HCT116 (cell line): Measurements from ENCODE around the gene IL21. TPM values are rescaled to one million over a fixed set of nuclear protein-coding genes. Genes with fewer than 3 reads are reported as not detected.
A peak's percentile ranks its signal among the peaks of the same experiment; 100 is the strongest.

Source experiments
- ATAC-seq: fragments of 200-7000 bp; cut with Tn5 transposase; 2 replicates; pipeline ENCODE4 v1.9.1; 2020; ENCODE audit warnings: mild to moderate bottlenecking, moderate library complexity
- BruUV-seq: library from RNA; stranded (reverse); fragments of 400-500 nt; replicated peaks from 2 replicates; lab custom pipeline; 2021; lab: Mats Ljungman, UMichigan
- CTCF ChIA-PET: fragments of 300-600 bp; sonication (Branson Sonifier 250); formaldehyde crosslinking; loops from one replicate; lab custom pipeline; 2021; ENCODE audit warnings: antibody characterized with exemption; lab: Charles Lee
- POLR2A ChIA-PET: fragments of 300-600, 350-600 bp; sonication (Branson Sonifier 250); formaldehyde crosslinking; loops from one replicate; lab custom pipeline; 2021; ENCODE audit warnings: antibody characterized with exemption; lab: Charles Lee
- RAD21 ChIA-PET, 2 experiments: fragments of 300-600 bp; sonication (Branson Sonifier 250); formaldehyde crosslinking; loops; one replicate each; lab custom pipeline; 2023; ENCODE audit warnings: low total read pairs in 2 of 2; ENCODE audit not compliant: uncharacterized antibody in 2 of 2, unreplicated experiment in 2 of 2, low non-redundant PET in 1 of 2; lab: Charles Lee
- DNase-seq: peaks from one replicate; pipeline ENCODE4 v3.0.0-alpha.2; 2010; ENCODE audit warnings: low read depth, low spot score
- H2AFZ ChIP-seq: fragments of 200-600 bp; shearing (Covaris generic), sonication (generic); 2 replicates; pipeline ENCODE4 v1.6.1; 2017; ENCODE audit warnings: low read depth, mixed run types, mixed read lengths, antibody characterized with exemption, low read length; ENCODE audit not compliant: poor library complexity, severe bottlenecking
- H3K27ac ChIP-seq: 2 replicates; pipeline ENCODE4 v1.5.1; 2012; ENCODE audit warnings: low read depth, low read length
- H3K27me3 ChIP-seq: fragments of 200-600 bp; sonication (generic); 2 replicates; pipeline ENCODE4 v1.6.1; 2016; ENCODE audit warnings: mixed run types, low read length, mixed read lengths; ENCODE audit not compliant: insufficient read depth
- H3K36me3 ChIP-seq, 2 experiments: fragments of 200-500 bp in 1 of 2; fragments of 200-600 bp in 1 of 2; sonication (Bioruptor generic) in 1 of 2; sonication (generic) in 1 of 2; 2 replicates each; pipeline versions ENCODE4 v1.5.1 to v1.6.1; 2014 to 2016; ENCODE audit warnings: low read length in 2 of 2, inconsistent platforms in 1 of 2, mixed read lengths in 1 of 2, mixed run types in 1 of 2; ENCODE audit not compliant: insufficient read depth in 2 of 2, control insufficient read depth in 1 of 2
- H3K4me1 ChIP-seq, 2 experiments: fragments of 200-600 bp in 1 of 2; sonication (generic) in 1 of 2; 2 replicates each; pipeline versions ENCODE4 v1.5.1 to v1.6.1; 2012 to 2017; ENCODE audit warnings: low read length in 2 of 2, inconsistent platforms in 1 of 2, mild to moderate bottlenecking in 1 of 2, mixed read lengths in 1 of 2, mixed run types in 1 of 2, moderate library complexity in 1 of 2; ENCODE audit not compliant: insufficient read depth in 2 of 2, control insufficient read depth in 1 of 2
- H3K4me2 ChIP-seq: fragments of 200-600 bp; sonication (generic); 2 replicates; pipeline ENCODE4 v1.6.1; 2017; ENCODE audit warnings: mixed run types, low read length, mixed read lengths
- H3K4me3 ChIP-seq, 2 experiments: fragments of 200-600 bp in 1 of 2; sonication (generic) in 1 of 2; replicated peaks in 1 of 2; 2 replicates each; pipeline ENCODE4 v1.5.1; 2011 to 2016; ENCODE audit warnings: low read length in 2 of 2, control low read depth in 1 of 2, low read depth in 1 of 2, mild to moderate bottlenecking in 1 of 2, mixed read lengths in 1 of 2, mixed run types in 1 of 2
- H3K79me2 ChIP-seq: fragments of 200-600 bp; sonication (generic); 2 replicates; pipeline ENCODE4 v1.6.1; 2017; ENCODE audit warnings: mild to moderate bottlenecking, mixed run types, low read length, moderate library complexity, mixed read lengths; ENCODE audit not compliant: insufficient read depth
- H3K9ac ChIP-seq: fragments of 200-600 bp; sonication (generic); 2 replicates; pipeline ENCODE4 v1.6.1; 2016; ENCODE audit warnings: low read length, mixed read lengths
- H3K9me2 ChIP-seq: fragments of 200-600 bp; sonication (generic), shearing (Covaris generic); 2 replicates; pipeline ENCODE4 v1.6.1; 2017; ENCODE audit warnings: mixed run types, mild to moderate bottlenecking, moderate library complexity; ENCODE audit not compliant: insufficient read depth
- H3K9me3 ChIP-seq, 2 experiments: fragments of 200-500 bp in 1 of 2; fragments of 200-600 bp in 1 of 2; sonication (Bioruptor generic) in 1 of 2; sonication (generic) in 1 of 2; 2 replicates each; pipeline ENCODE4 v1.6.1; 2014 to 2017; ENCODE audit warnings: low read length in 2 of 2, mixed read lengths in 2 of 2, inconsistent platforms in 1 of 2, low read depth in 1 of 2, mild to moderate bottlenecking in 1 of 2, mixed run types in 1 of 2, moderate library complexity in 1 of 2; ENCODE audit not compliant: control insufficient read depth in 1 of 2, insufficient read depth in 1 of 2
- H4K20me1 ChIP-seq: fragments of 200-600 bp; sonication (generic), shearing (Covaris generic); 2 replicates; pipeline ENCODE4 v1.6.1; 2017; ENCODE audit warnings: mixed run types, mild to moderate bottlenecking, moderate library complexity; ENCODE audit not compliant: insufficient read depth
- ELF1 ChIP-seq: IDR thresholded peaks from 2 replicates; pipeline ENCODE4 v1.6.1; 2012; ENCODE audit warnings: low read depth, borderline replicate concordance
- EZH2phosphoT487 ChIP-seq: fragments of 200-600 bp; IDR thresholded peaks from 2 replicates; pipeline ENCODE4 v1.6.1; 2018; ENCODE audit warnings: antibody characterized with exemption, borderline replicate concordance
- POLR2A ChIP-seq: IDR thresholded peaks from 2 replicates; pipeline ENCODE4 v1.7.0; 2011; ENCODE audit warnings: borderline replicate concordance; ENCODE audit not compliant: insufficient read depth, insufficient read length; ENCODE audit errors: extremely low read depth
- POLR2AphosphoS5 ChIP-seq: IDR thresholded peaks from 2 replicates; pipeline ENCODE4 v1.6.1; 2011; ENCODE audit warnings: mild to moderate bottlenecking, low read depth, low read length, moderate library complexity
- RAD21 ChIP-seq: IDR thresholded peaks from 2 replicates; pipeline ENCODE4 v1.6.1; 2012; ENCODE audit warnings: low read depth, mild to moderate bottlenecking
- SIN3A ChIP-seq: IDR thresholded peaks from 2 replicates; pipeline ENCODE4 v1.6.1; 2012; ENCODE audit warnings: low read depth
- SRF ChIP-seq: IDR thresholded peaks from 2 replicates; pipeline ENCODE4 v1.6.1; 2012; ENCODE audit warnings: low read depth
- TCF7L2 ChIP-seq: IDR thresholded peaks from 2 replicates; pipeline ENCODE4 v1.7.0; 2011; ENCODE audit warnings: borderline replicate concordance, inconsistent platforms; ENCODE audit not compliant: insufficient read depth, insufficient read length; ENCODE audit errors: extremely low read depth
- intact Hi-C: fragments of 100-400 bp; cut with micrococcal nuclease; formaldehyde crosslinking; loops from 2 replicates; pipeline ENCODE4 v1.10.0; 2022
- total RNA-seq: library from RNA; stranded (reverse); gene quantifications from one replicate; pipeline ENCODE4 v1.2.1, GENCODE V29; 2021; ENCODE audit not compliant: unreplicated experiment
- TF ChIP-seq, protein P1 (sequence below): IDR thresholded peaks from 2 replicates; pipeline ENCODE4 v1.6.1; 2012
- TF ChIP-seq, protein P2 (sequence below), 3 experiments: fragments of 200-600 bp in 1 of 3; sonication (generic) in 1 of 3; IDR thresholded peaks in 2 of 3; conservative IDR thresholded peaks in 1 of 3; 2 replicates each; pipeline ENCODE4 v1.5.1; 2012 to 2017; ENCODE audit warnings: low read depth in 2 of 3, low read length in 2 of 3, antibody characterized with exemption in 1 of 3, borderline replicate concordance in 1 of 3, control low read depth in 1 of 3, mild to moderate bottlenecking in 1 of 3, mixed read lengths in 1 of 3, mixed run types in 1 of 3, moderate library complexity in 1 of 3; ENCODE audit not compliant: insufficient read depth in 1 of 3

IL21 gene
- total RNA-seq, 1 experiment from 2014 or later, result 0.12 TPM

DNA sequence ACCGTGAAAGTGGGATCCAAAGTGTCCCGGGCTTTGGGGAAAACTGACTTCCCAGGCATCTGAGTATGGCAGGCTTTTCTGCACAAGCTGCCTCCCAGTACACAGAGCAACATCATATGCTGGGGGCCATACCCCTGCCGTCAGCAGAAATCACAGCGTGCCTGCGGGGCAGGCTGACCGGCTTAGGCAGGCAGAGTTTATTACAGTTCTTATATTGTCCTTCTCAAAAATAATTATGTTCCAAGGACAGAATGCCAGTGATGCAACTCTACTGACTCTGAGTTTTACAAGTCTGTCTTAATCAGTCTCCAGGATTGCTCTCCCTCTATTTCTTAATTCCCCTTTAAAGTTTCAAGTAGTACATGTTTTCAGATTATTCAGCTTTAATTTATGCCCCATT lies 37.0 kb downstream of the IL21 start:
- Histone ChIP-seq H2AFZ (no peak overlapping the region), H3K27ac (no peak overlapping the region), H3K4me2 (no peak overlapping the region), H3K36me3 (no peaks in the 10 kb centered on the region), H3K4me3 (no peak overlapping the region), H3K79me2 (no peaks in the 10 kb centered on the region), H3K9me3 (no peaks in the 10 kb centered on the region), H3K9ac (no peak overlapping the region), H4K20me1 (no peaks in the 10 kb centered on the region), H3K9me2 (no peaks in the 10 kb centered on the region), H3K27me3 (no peaks in the 10 kb centered on the region), H3K4me1 (no peaks in the 10 kb centered on the region)
- no peak for ATAC-seq
- POLR2A ChIA-PET, result no interaction called here
- DNase-seq, result no peak
- BruUV-seq, result no TSS peak
- intact Hi-C loops, result no loop called here
- TF ChIP-seq POLR2A, result no peak
- no peak for TF ChIP-seq ELF1
- TF ChIP-seq POLR2AphosphoS5, result no peak
- no peak for TF ChIP-seq EZH2phosphoT487
- TF ChIP-seq SIN3A, result no peak
- TF ChIP-seq SRF, result no peak
- no peak for TF ChIP-seq TCF7L2
- TF ChIP-seq, protein P1, sequence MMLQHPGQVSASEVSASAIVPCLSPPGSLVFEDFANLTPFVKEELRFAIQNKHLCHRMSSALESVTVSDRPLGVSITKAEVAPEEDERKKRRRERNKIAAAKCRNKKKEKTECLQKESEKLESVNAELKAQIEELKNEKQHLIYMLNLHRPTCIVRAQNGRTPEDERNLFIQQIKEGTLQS, result no peak
- CTCF ChIA-PET, result no interaction called here
- RAD21 ChIA-PET, result no interaction called here

DNA sequence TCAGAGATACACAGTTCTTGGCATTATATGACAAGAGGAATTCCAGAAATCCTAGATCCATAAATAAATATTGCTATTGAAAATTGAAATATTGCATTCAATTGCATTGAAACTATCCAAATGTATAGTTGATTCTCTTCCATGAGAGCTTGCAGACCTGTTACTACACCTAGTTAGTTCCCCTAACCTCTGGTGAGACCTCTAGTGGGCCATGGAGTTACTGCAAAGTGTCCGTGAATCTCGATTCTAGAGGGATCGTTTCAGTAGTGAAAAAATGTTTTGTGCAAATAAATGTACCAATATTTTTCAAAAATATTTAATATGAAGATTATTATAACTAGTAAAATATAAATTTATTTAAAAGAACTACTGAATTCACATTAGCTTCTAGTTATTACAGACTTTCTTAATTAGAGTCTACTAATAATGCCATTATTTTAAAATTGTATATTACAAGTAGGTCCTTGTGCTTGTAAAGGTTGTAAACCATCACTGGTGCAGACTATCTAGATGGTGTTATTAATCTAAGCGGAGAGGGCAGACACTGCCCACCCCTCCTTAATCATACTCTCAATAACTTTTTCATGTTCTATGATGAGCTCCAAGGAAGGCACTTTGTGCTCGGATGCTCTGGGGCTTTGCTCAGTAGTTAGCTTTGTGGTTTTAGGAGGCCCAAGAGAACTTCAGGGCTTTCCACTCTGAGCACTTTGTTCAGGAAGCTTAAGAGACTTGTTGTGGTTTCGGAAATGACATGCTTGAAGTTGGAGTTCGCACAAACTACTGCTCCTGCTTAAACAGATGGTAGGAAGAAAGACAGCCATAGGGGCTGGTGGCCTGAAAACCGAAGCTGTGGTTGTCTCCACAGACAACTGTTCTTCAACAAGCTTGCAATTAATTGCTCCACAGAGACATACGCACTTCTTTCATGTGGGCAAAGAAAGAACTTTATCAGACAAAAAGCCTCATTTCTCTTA lies 42.8 kb downstream of the IL21 start:
- Histone ChIP-seq H2AFZ (peak overlapping the region; percentile 83), H3K4me2 (no peak overlapping the region), H3K79me2 (no peaks in the 10 kb centered on the region), H3K27me3 (no peaks in the 10 kb centered on the region), H3K9me3 (no peaks in the 10 kb centered on the region), H3K4me1 (no peaks in the 10 kb centered on the region), H3K9me2 (no peaks in the 10 kb centered on the region), H4K20me1 (no peaks in the 10 kb centered on the region), H3K9ac (no peak overlapping the region), H3K27ac (no peak overlapping the region), H3K4me3 (no peak overlapping the region), H3K36me3 (no peaks in the 10 kb centered on the region)
- RAD21 ChIA-PET, result interaction anchor here (1.4 to 1.9 kb wide), 3 partner anchors 352 to 678 kb away, joined by 3 to 12 read pairs (median 5); no protein-coding TSS in a partner anchor
- CTCF ChIA-PET, result interaction anchor here (0.6 to 4.1 kb wide), 10 partner anchors 9 to 680 kb away, joined by 3 to 52 read pairs (median 4); no protein-coding TSS in a partner anchor
- ATAC-seq, result peak; percentile 87
- intact Hi-C loops, result loop anchor here (1.0 to 2.0 kb wide), 4 partner anchors 268 to 678 kb away; no protein-coding TSS in a partner anchor
- peak; percentile 48 for DNase-seq
- no TSS peak for BruUV-seq
- POLR2A ChIA-PET, result no interaction called here
- TF ChIP-seq RAD21, result peak; percentile 37
- TF ChIP-seq, protein P2, sequence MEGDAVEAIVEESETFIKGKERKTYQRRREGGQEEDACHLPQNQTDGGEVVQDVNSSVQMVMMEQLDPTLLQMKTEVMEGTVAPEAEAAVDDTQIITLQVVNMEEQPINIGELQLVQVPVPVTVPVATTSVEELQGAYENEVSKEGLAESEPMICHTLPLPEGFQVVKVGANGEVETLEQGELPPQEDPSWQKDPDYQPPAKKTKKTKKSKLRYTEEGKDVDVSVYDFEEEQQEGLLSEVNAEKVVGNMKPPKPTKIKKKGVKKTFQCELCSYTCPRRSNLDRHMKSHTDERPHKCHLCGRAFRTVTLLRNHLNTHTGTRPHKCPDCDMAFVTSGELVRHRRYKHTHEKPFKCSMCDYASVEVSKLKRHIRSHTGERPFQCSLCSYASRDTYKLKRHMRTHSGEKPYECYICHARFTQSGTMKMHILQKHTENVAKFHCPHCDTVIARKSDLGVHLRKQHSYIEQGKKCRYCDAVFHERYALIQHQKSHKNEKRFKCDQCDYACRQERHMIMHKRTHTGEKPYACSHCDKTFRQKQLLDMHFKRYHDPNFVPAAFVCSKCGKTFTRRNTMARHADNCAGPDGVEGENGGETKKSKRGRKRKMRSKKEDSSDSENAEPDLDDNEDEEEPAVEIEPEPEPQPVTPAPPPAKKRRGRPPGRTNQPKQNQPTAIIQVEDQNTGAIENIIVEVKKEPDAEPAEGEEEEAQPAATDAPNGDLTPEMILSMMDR (IDR thresholded peaks at IDR 0.05 in 2 of 3, conservative IDR thresholded peaks at IDR 0.05 in 1 of 3; ENCODE audit: borderline replicate concordance in 1 of 3, insufficient read depth in 1 of 3, low read depth in 2 of 3, low read length in 2 of 3), result peak; percentile 38 to 87 (median 73); a peak in 5 of 6 replicates
- TF ChIP-seq, protein P1, result no peak
